GM23248 (cell line): Measurements from ENCODE around the gene DPP9. TPM values are rescaled to one million over a fixed set of nuclear protein-coding genes. Genes with fewer than 3 reads are reported as not detected.
A peak's percentile ranks its signal among the peaks of the same experiment; 100 is the strongest.

Source experiments
- DNase-seq: peaks from one replicate; pipeline ENCODE4 v3.0.0-alpha.2; 2015
- H2AFZ ChIP-seq: fragments of 200-600 bp; sonication (generic); 2 replicates; pipeline ENCODE4 v1.6.1; 2016; ENCODE audit warnings: antibody characterized with exemption
- H3F3A ChIP-seq: fragments of 200-600 bp; sonication (generic); 2 replicates; pipeline ENCODE4 v1.6.1; 2016; ENCODE audit warnings: mild to moderate bottlenecking, antibody characterized with exemption, mixed run types; ENCODE audit not compliant: insufficient read depth
- H3K27ac ChIP-seq: fragments of 200-600 bp; sonication (generic); 2 replicates; pipeline ENCODE4 v1.5.1; 2016; ENCODE audit warnings: mild to moderate bottlenecking
- H3K27me3 ChIP-seq: fragments of 200-600 bp; sonication (generic); replicated peaks from 2 replicates; pipeline ENCODE4 v1.6.1; 2016; ENCODE audit warnings: mild to moderate bottlenecking; ENCODE audit not compliant: insufficient read depth
- H3K36me3 ChIP-seq: fragments of 200-600 bp; sonication (generic); 2 replicates; pipeline ENCODE4 v1.6.1; 2016; ENCODE audit warnings: low read depth, mild to moderate bottlenecking
- H3K4me1 ChIP-seq: fragments of 200-600 bp; sonication (generic); 2 replicates; pipeline ENCODE4 v1.6.1; 2016; ENCODE audit warnings: mild to moderate bottlenecking; ENCODE audit not compliant: insufficient read depth
- H3K4me2 ChIP-seq: fragments of 200-600 bp; sonication (generic); one replicate; pipeline ENCODE4 v1.6.1; 2016; ENCODE audit warnings: mild to moderate bottlenecking; ENCODE audit not compliant: unreplicated experiment
- H3K4me3 ChIP-seq: fragments of 200-600 bp; sonication (generic); 2 replicates; pipeline ENCODE4 v1.5.1; 2016; ENCODE audit warnings: mild to moderate bottlenecking
- H3K79me2 ChIP-seq: fragments of 200-600 bp; sonication (generic); 2 replicates; pipeline ENCODE4 v1.6.1; 2016; ENCODE audit warnings: mild to moderate bottlenecking; ENCODE audit not compliant: insufficient read depth
- H3K9ac ChIP-seq: fragments of 200-600 bp; sonication (generic); 2 replicates; pipeline ENCODE4 v1.6.1; 2016; ENCODE audit warnings: mild to moderate bottlenecking
- H3K9me2 ChIP-seq: fragments of 200-600 bp; sonication (generic); 2 replicates; pipeline ENCODE4 v1.6.1; 2016; ENCODE audit warnings: mixed run types, mild to moderate bottlenecking, moderate library complexity; ENCODE audit not compliant: insufficient read depth
- H3K9me3 ChIP-seq: fragments of 200-600 bp; sonication (generic); one replicate; pipeline ENCODE4 v1.6.1; 2017; ENCODE audit warnings: low read depth
- H4K20me1 ChIP-seq: fragments of 200-600 bp; sonication (generic); 2 replicates; pipeline ENCODE4 v1.6.0; 2016; ENCODE audit not compliant: insufficient read depth
- EZH2 ChIP-seq: fragments of 200-600 bp; sonication (generic); IDR thresholded peaks from 2 replicates; pipeline ENCODE4 v1.6.1; 2018; ENCODE audit warnings: antibody characterized with exemption, mild to moderate bottlenecking; ENCODE audit not compliant: insufficient read depth, poor library complexity, severe bottlenecking
- EZH2phosphoT487 ChIP-seq: fragments of 200-600 bp; sonication (generic); IDR thresholded peaks from 2 replicates; pipeline ENCODE4 v1.6.1; 2018; ENCODE audit warnings: antibody characterized with exemption, moderate library complexity, mild to moderate bottlenecking, low read depth; ENCODE audit not compliant: insufficient read depth
- WGBS, 2 experiments: methylation state at CpG; one replicate each; pipeline ENCODE4 v1.1.6; 2015 to 2017; ENCODE audit warnings: low lambda C conversion rate in 2 of 2, low coverage in 1 of 2; ENCODE audit errors: missing lambda C conversion rate in 2 of 2; 5-methylcytosine and 5-hydroxymethylcytosine counted together
- in situ Hi-C: fragments of 300-500 bp; cut with MboI; formaldehyde crosslinking; loops from 2 replicates; pipeline ENCODE4 v1.15.0; 2020
- polyA plus RNA-seq: library from polyadenylated mRNA; unstranded; fragments of >200 nt; fragmentation: Nextera tagmentation; extraction: Ambion mirVana; gene quantifications from 2 replicates; pipeline ENCODE4 v1.2.1, GENCODE V29; 2016
- total RNA-seq: library from RNA; depleted of rRNA; stranded (reverse); fragments of >200 nt; shearing (Covaris generic); gene quantifications from 2 replicates; pipeline ENCODE4 v1.2.3, GENCODE V29; 2014

Gene DPP9
- total and polyA plus RNA-seq, 2 experiments from 2014 or later: 33.0 to 50.3 TPM

GRCh38 chr19:4669723-4670480, 53.7 kb downstream of the DPP9 start, which contains the start of gene MYDGF:
Gene MYDGF (minus strand): TSS chr19:4670342. CDS start chr19:4670334, 8 bp downstream.
- Histone ChIP-seq H3K27me3 (no peaks in the 10 kb centered on the region), H2AFZ (peak within 1 kb of the TSS; percentile 74), H3K27ac (peak within 1 kb of the TSS; percentile 79), H3K4me3 (peak within 1 kb of the TSS; percentile 94), H3K4me2 (peak within 1 kb of the TSS; percentile 88), H3K4me1 (peaks cover 8% of the 10 kb centered on the region; the same call in 1 of the 2 replicates), H3K36me3 (peaks cover 17% of the 10 kb centered on the region), H3K9ac (peak within 1 kb of the TSS; percentile 99), H3F3A (peaks cover 11% of the 10 kb centered on the region), H3K9me2 (no peaks in the 10 kb centered on the region), H4K20me1 (no peaks in the 10 kb centered on the region), H3K9me3 (no peaks in the 10 kb centered on the region), H3K79me2 (peaks cover 47% of the 10 kb centered on the region)
- DNase-seq: peak; percentile 97
- WGBS, 2 experiments: 1% methylated on average over 23 to 75 of the region's 75 CpGs
- TF ChIP-seq EZH2phosphoT487: no peak
- no peak for TF ChIP-seq EZH2
- in situ Hi-C loops: no loop called here

- H2AFZ ChIP-seq: no peak overlapping the region
- no peak for DNase-seq
- H3K36me3 ChIP-seq: peaks cover 31% of the 10 kb centered on the region
- TF ChIP-seq EZH2 (no peak), EZH2phosphoT487 (no peak)
- in situ Hi-C loops: no loop called here
- H3K27me3 ChIP-seq: no peaks in the 10 kb centered on the region
- no peaks in the 10 kb centered on the region for H3K9me2 ChIP-seq
- H3K9me3 ChIP-seq: no peaks in the 10 kb centered on the region
- H3K27ac ChIP-seq: no peak overlapping the region
- no peak overlapping the region for H3K9ac ChIP-seq
- H3K4me1 ChIP-seq: peaks cover 8% of the 10 kb centered on the region; the same call in 1 of the 2 replicates
- no peaks in the 10 kb centered on the region for H3F3A ChIP-seq
- no peak overlapping the region for H3K4me2 ChIP-seq
- H3K79me2 ChIP-seq: peaks cover 55% of the 10 kb centered on the region
- no peaks in the 10 kb centered on the region for H4K20me1 ChIP-seq
- 90% methylated on average over 12 of the region's 12 CpGs for WGBS, 2 experiments
- H3K4me3 ChIP-seq: no peak overlapping the region
Observed at GRCh38 chr19:4664642-4665041, 59.0 kb downstream of the DPP9 start.

- TF ChIP-seq EZH2 (no peak), EZH2phosphoT487 (no peak)
- Histone ChIP-seq H3K79me2 (peaks cover 36% of the 10 kb centered on the region), H4K20me1 (no peaks in the 10 kb centered on the region), H3K4me1 (no peaks in the 10 kb centered on the region), H3K27ac (no peak overlapping the region), H3K4me3 (no peak overlapping the region), H3K36me3 (peaks cover 35% of the 10 kb centered on the region), H3K27me3 (no peaks in the 10 kb centered on the region), H3K9me3 (no peaks in the 10 kb centered on the region), H3K9me2 (no peaks in the 10 kb centered on the region), H3K4me2 (no peak overlapping the region), H3F3A (no peaks in the 10 kb centered on the region), H2AFZ (no peak overlapping the region), H3K9ac (no peak overlapping the region)
- WGBS, 2 experiments: 92 to 100% methylated on average over 4 to 6 of the region's 6 CpGs
- DNase-seq: no peak
- in situ Hi-C loops: no loop called here
Observed at GRCh38 chr19:4662812-4663211, 60.8 kb downstream of the DPP9 start.

GRCh38 chr19:4662020-4662695, 61.5 kb downstream of the DPP9 start:
- H3K9me3 ChIP-seq: no peaks in the 10 kb centered on the region
- H3K4me3 ChIP-seq: no peak overlapping the region
- in situ Hi-C loops: no loop called here
- H4K20me1 ChIP-seq: no peaks in the 10 kb centered on the region
- H3K27ac ChIP-seq: no peak overlapping the region
- WGBS, 2 experiments: 88 to 89% methylated on average over 20 of the region's 20 CpGs
- no peaks in the 10 kb centered on the region for H3K27me3 ChIP-seq
- H3K4me2 ChIP-seq: no peak overlapping the region
- TF ChIP-seq EZH2phosphoT487: no peak
- no peak for TF ChIP-seq EZH2
- H2AFZ ChIP-seq: no peak overlapping the region
- H3K9ac ChIP-seq: no peak overlapping the region
- DNase-seq: no peak
- H3K9me2 ChIP-seq: no peaks in the 10 kb centered on the region
- no peaks in the 10 kb centered on the region for H3K4me1 ChIP-seq
- peaks cover 30% of the 10 kb centered on the region for H3K79me2 ChIP-seq
- peaks cover 30% of the 10 kb centered on the region for H3K36me3 ChIP-seq
- no peaks in the 10 kb centered on the region for H3F3A ChIP-seq
